GM19239 (cell line): ENCODE results near the gene CCR5.
"Not testable (repeated sequence)": the region's sequence is repeated elsewhere in the genome, so short reads cannot be mapped to it uniquely, and the experiment has no call there.

ENCODE experiments used
- DNase-seq: peaks from one replicate; pipeline ENCODE4 v3.0.0; 2011; ENCODE audit warnings: low spot score; ENCODE audit not compliant: insufficient read length
- FAIRE-seq: peaks from 2 replicates; lab custom pipeline; 2011; peaks lifted over from hg19 to GRCh38; lab: Jason Lieb, UNC

CCR5 gene

GRCh38 chr3:46381625-46382024 lies 10.9 kb downstream of the CCR5 start:
- DNase-seq = no peak
- FAIRE-seq = no peak

DNA sequence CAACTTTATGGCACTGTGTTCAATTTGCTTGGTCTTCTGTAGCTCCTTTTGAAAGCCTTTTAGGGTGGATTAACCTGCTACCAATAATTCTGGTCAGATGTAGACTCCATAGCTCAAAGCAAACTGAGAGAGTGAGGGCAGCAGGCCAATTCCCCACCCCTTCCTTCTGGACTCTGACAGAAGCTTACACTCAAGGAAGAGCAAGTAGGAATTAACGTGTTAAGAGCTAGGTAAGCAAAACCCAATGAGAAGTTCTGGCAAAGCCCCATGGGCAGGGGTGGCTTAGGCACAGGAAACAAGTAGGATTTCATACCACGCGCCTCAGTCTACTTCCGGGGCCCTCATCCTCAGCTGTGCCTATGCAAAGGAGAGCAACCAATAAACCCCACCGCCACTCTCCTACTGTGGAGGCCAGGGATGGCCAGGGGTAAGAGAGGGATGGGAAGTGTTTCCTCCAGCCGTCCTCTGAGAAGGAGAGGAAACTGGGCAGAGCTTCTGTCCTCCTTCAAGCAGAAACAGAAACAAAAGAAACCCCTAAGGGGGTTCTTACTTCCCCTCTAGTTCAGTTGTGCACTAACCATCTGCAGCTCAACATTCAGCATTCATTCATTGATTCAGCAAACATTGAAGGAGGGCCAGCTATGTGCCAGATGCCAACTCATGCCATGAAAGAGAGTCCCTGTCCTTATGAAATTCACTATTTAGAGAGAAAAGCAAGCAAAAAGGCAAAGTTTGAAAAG lies 12.6 kb downstream of the CCR5 start:
- DNase-seq (no peak), FAIRE-seq (peak; percentile 79)

DNA sequence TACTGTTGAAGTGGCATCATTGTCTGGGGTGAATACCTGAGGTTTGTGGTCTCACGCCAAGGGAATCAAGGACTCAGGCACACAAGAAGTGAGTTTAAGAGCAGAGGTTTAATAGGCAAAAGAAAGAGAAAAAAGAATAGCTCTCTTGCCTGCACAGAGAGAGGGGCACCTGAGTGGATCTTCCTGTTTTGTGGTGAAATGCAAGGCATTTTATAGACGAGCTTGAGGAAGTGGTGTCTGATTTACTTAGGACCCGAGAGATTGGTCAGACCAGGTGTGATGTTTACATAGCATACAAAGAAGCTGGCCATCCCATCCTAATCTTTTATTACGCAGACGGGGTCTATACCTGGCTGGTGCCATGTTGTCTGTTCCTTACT lies 13.2 kb downstream of the CCR5 start:
- no peak for FAIRE-seq

GRCh38 chr3:46386205-46386604 lies 15.5 kb downstream of the CCR5 start:
- DNase-seq = no peak
- FAIRE-seq = no peak

More for the DNA sequence above, 13.2 kb downstream of the CCR5 start:
- no peak for DNase-seq

DNA sequence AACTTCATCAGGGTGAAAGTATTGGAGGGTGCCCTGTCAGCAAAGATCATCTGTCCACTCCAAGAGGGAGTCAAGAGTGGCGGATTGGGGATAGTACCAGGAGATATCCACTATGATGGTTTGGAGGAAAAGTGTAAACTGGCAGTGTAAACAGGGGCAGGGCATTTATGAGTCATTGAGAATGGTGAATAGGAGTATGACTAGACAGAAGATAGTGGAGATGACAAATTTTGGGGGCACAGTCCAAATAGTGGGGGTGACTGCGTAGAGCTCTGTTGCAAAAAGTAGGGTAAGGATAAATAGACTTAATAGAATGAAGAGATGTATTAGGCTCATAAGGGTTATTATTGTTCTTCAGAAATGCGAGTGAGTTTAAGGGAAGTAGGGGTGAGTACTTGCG lies 18.1 kb downstream of the CCR5 start:
- not testable (repeated sequence) for FAIRE-seq, DNase-seq

- FAIRE-seq = no peak
These were observed 18.6 kb downstream of the CCR5 start for GRCh38 chr3:46389306-46389705.

GRCh38 chr3:46391526-46391925 lies 20.8 kb downstream of the CCR5 start:
- not testable (repeated sequence) for FAIRE-seq, DNase-seq

More at GRCh38 chr3:46389306-46389705, 18.6 kb downstream of the CCR5 start:
- no peak for DNase-seq

DNA sequence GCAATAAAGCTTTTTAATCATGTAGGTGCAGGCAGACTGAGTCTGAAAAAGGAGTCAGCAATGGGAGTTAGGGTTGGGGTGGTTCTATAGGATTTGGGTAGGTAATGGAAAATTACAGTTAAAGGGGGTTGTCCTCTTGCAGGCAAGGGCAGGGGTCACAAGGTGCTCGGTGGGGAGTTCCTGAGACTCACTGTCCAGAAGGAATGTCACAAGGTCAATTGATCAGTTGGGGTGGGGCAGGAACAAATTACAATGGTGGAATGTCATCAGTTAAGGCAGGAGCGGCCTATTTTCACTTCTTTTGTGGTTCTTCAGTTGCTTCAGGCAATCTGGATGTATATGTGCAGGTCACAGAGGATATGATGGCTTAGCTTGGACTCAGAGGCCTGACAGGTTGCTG lies 22.3 kb downstream of the CCR5 start:
- DNase-seq (no peak), FAIRE-seq (no peak)

- no peak for FAIRE-seq
- DNase-seq = no peak
These were observed 23.0 kb downstream of the CCR5 start for GRCh38 chr3:46393554-46394434.

DNA sequence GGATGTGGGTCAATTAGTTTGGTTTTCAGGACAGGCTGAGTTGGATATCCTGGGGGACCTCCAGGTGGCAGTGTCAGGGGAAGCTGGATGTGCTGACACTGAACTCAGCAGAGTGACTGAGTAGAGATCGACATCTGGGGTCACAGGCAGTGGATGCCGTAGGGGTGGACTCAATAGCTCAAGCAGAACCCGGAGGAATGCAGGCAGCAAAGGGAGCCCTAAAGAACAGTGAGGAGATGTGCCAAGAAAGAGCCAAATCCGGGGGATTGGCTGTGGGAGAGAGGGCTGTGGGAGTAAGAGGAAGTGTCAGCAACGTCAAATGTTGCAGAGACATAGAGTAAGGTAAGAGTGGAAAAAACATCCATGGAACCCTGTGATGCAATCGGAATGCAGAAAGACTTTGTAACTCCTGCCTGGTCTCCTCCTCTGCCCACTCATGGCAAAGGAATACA lies 24.5 kb downstream of the CCR5 start:
- FAIRE-seq (no peak), DNase-seq (no peak)

- DNase-seq = no peak
- FAIRE-seq = no peak
These were observed 25.2 kb downstream of the CCR5 start for GRCh38 chr3:46395766-46396530.

DNA sequence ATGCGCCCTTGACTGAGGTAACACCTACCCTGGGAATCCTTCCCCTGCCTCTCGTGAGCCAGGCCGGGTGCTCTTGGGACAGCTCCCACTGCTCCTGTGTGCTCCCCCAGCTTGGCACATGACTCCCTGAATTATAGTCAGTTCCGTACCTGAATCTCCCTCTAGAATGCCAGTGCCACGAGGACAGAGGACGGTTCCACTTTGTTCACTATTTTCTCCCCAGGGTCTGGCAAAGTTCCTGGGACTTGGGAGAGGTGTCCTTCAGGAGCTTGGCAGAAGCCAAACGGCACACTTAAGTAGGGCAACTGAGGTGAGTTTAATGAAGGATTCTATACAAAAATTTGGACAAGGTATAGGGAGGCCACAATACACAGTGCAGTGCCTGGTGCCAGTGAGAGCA lies 26.4 kb downstream of the CCR5 start:
- DNase-seq (no peak), FAIRE-seq (no peak)

- no peak for FAIRE-seq
- DNase-seq = no peak
These were observed 27.6 kb downstream of the CCR5 start for GRCh38 chr3:46398186-46398955.

GRCh38 chr3:46399098-46399497 lies 28.4 kb downstream of the CCR5 start:
- FAIRE-seq = no peak
- DNase-seq = no peak

DNA sequence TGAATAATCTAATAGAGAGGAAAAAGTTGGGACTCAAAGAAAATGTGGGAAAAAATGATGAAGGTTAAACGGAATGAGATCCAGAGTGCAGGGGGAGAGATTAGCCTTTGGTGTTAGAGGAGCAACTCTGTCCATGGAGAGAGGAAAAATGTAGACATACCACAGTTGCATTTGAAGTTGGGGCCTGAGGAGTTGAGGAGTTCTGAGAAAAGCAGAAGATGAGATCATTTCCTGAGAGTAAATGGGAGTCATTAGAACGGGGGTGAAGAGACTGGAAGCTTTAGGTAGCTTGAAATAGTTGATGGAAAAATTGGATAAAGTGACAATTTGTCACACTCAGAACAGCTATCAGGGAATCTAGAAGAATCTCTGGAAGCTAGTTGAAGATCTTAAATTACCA lies 28.8 kb downstream of the CCR5 start:
- DNase-seq = no peak
- FAIRE-seq = no peak

GRCh38 chr3:46400000-46400734 lies 29.4 kb downstream of the CCR5 start:
- DNase-seq (no peak), FAIRE-seq (no peak)

- DNase-seq (no peak), FAIRE-seq (no peak)
These were observed 30.1 kb downstream of the CCR5 start for GRCh38 chr3:46400846-46401245.

GRCh38 chr3:46401579-46401978 lies 30.8 kb downstream of the CCR5 start:
- no peak for DNase-seq
- no peak for FAIRE-seq

DNA sequence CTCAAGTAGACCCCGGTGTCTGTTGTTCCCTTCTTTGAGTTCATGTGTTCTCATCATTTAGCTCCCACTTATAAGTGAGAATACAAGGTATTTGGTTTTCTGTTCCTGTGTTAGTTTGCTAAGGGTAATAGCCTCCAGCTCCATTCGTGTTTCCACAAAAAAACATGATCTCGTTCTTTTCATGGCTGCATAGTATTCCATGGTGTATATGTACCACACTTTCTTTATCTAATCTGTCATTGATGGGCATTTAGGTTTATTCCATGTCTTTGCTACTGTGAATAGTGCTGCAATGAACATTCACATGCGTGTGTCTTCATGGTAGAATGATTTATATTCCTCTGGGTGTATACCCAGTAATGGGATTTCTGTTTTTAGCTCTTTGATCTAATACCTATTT lies 32.2 kb downstream of the CCR5 start:
- not testable (repeated sequence) for FAIRE-seq, DNase-seq
